PFSK-1 (cell line): ENCODE results near the gene ELL.
A peak's percentile ranks its signal among the peaks of the same experiment; 100 is the strongest.

Source experiments
- FOXP2 ChIP-seq: optimal IDR thresholded peaks from 2 replicates; pipeline ENCODE3; 2011; ENCODE audit warnings: borderline replicate concordance, control low read depth, inconsistent platforms; ENCODE audit not compliant: insufficient read depth; ENCODE audit errors: extremely low read length, extremely low read depth
- POLR2AphosphoS5 ChIP-seq: IDR thresholded peaks from 2 replicates; pipeline ENCODE4 v1.6.1; 2012; ENCODE audit warnings: low read depth, mild to moderate bottlenecking, control low read depth, low read length, moderate library complexity
- REST ChIP-seq, 2 experiments: IDR thresholded peaks; 2 replicates each; pipeline versions ENCODE4 v1.6.1 to v1.8.0; 2011 to 2012; ENCODE audit warnings: low read depth in 2 of 2, low read length in 2 of 2, control low read depth in 1 of 2, inconsistent platforms in 1 of 2, mild to moderate bottlenecking in 1 of 2, moderate library complexity in 1 of 2; ENCODE audit not compliant: insufficient read depth in 1 of 2
- SIN3A ChIP-seq: IDR thresholded peaks from 2 replicates; pipeline ENCODE4 v1.6.1; 2012; ENCODE audit warnings: mild to moderate bottlenecking, low read length, moderate library complexity, borderline replicate concordance; ENCODE audit not compliant: insufficient read depth
- TAF1 ChIP-seq: IDR thresholded peaks from 2 replicates; pipeline ENCODE4 v1.6.1; 2012; ENCODE audit warnings: low read length, control low read depth, borderline replicate concordance; ENCODE audit not compliant: insufficient read depth

GRCh38 chr19:18520848-18521691 is 800 bp downstream of the ELL start:
- no peak for TF ChIP-seq POLR2AphosphoS5
- TF ChIP-seq TAF1: no peak
- no peak for TF ChIP-seq REST (IDR thresholded peaks at IDR 0.05; ENCODE audit: insufficient read depth in 1 of 2, low read depth in 2 of 2, low read length in 2 of 2)
- 0 out of 2 replicates have a peak, but pooled peaks have one; percentile 11 for TF ChIP-seq SIN3A
- no peak for TF ChIP-seq FOXP2
